Dendritic cell treated with granulocyte-macrophage colony-stimulating factor and Interleukin-4, amounts not matched to agents 40 ng/mL and 50 ng/mL, for 4 days (primary cell): ENCODE data around the gene LRRC66.

Source experiments
- H3K27ac Mint-ChIP-seq: one replicate; pipeline ENCODE4 v1.8.0; 2022; ENCODE audit warnings: mild to moderate bottlenecking, mixed read lengths
- H3K27me3 Mint-ChIP-seq: one replicate; pipeline ENCODE4 v1.8.0; 2022; ENCODE audit warnings: mild to moderate bottlenecking, mixed read lengths
- H3K36me3 Mint-ChIP-seq: one replicate; pipeline ENCODE4 v1.8.0; 2022; ENCODE audit warnings: low read depth, mixed read lengths
- H3K4me1 Mint-ChIP-seq: one replicate; pipeline ENCODE4 v1.8.0; 2022; ENCODE audit warnings: low read depth, mixed read lengths
- H3K4me3 Mint-ChIP-seq: one replicate; pipeline ENCODE4 v1.8.0; 2022; ENCODE audit warnings: mild to moderate bottlenecking, moderate library complexity, mixed read lengths
- H3K9me3 Mint-ChIP-seq: one replicate; pipeline ENCODE4 v1.8.0; 2022; ENCODE audit warnings: mixed read lengths
- intact Hi-C: fragments of 100-400 bp; cut with micrococcal nuclease; formaldehyde crosslinking; loops from one replicate; pipeline ENCODE4 v1.15.0; 2022

Gene LRRC66

GRCh38 chr4:51998837-51999236 lies 21.3 kb downstream of the LRRC66 start:
- H3K27ac Mint-ChIP-seq, result no peak overlapping the region
- H3K4me1 Mint-ChIP-seq, result no peaks in the 10 kb centered on the region
- no peaks in the 10 kb centered on the region for H3K9me3 Mint-ChIP-seq
- H3K27me3 Mint-ChIP-seq, result no peaks in the 10 kb centered on the region
- H3K4me3 Mint-ChIP-seq, result no peak overlapping the region
- H3K36me3 Mint-ChIP-seq, result no peaks in the 10 kb centered on the region
- intact Hi-C loops, result no loop called here

- Mint-ChIP-seq H3K27me3 (no peaks in the 10 kb centered on the region), H3K4me1 (no peaks in the 10 kb centered on the region), H3K36me3 (no peaks in the 10 kb centered on the region), H3K4me3 (no peak overlapping the region), H3K27ac (no peak overlapping the region), H3K9me3 (no peaks in the 10 kb centered on the region)
- intact Hi-C loops, result no loop called here
These were observed 22.5 kb downstream of the LRRC66 start for GRCh38 chr4:51997647-51998046.

GRCh38 chr4:51995647-51996220 lies 24.4 kb downstream of the LRRC66 start:
- Mint-ChIP-seq H3K9me3 (peaks cover 10% of the 10 kb centered on the region), H3K4me3 (no peak overlapping the region), H3K4me1 (no peaks in the 10 kb centered on the region), H3K36me3 (no peaks in the 10 kb centered on the region), H3K27me3 (no peaks in the 10 kb centered on the region), H3K27ac (no peak overlapping the region)
- intact Hi-C loops, result no loop called here

GRCh38 chr4:51965862-51966261 lies 54.3 kb downstream of the LRRC66 start:
- Mint-ChIP-seq H3K27me3 (no peaks in the 10 kb centered on the region), H3K27ac (no peak overlapping the region), H3K4me1 (no peaks in the 10 kb centered on the region), H3K9me3 (no peaks in the 10 kb centered on the region), H3K36me3 (no peaks in the 10 kb centered on the region), H3K4me3 (no peak overlapping the region)
- intact Hi-C loops, result no loop called here

- no peaks in the 10 kb centered on the region for H3K36me3 Mint-ChIP-seq
- no peaks in the 10 kb centered on the region for H3K9me3 Mint-ChIP-seq
- no peak overlapping the region for H3K27ac Mint-ChIP-seq
- H3K4me1 Mint-ChIP-seq, result no peaks in the 10 kb centered on the region
- H3K4me3 Mint-ChIP-seq, result no peak overlapping the region
- H3K27me3 Mint-ChIP-seq, result no peaks in the 10 kb centered on the region
- intact Hi-C loops, result no loop called here
These were observed 56.2 kb downstream of the LRRC66 start for GRCh38 chr4:51963841-51964517.

GRCh38 chr4:51960486-51960885 lies 59.7 kb downstream of the LRRC66 start:
- Mint-ChIP-seq H3K36me3 (no peaks in the 10 kb centered on the region), H3K9me3 (no peaks in the 10 kb centered on the region)
- intact Hi-C loops, result no loop called here

GRCh38 chr4:51958199-51958968 lies 61.8 kb downstream of the LRRC66 start:
- no peak overlapping the region for H3K4me3 Mint-ChIP-seq
- no peak overlapping the region for H3K27ac Mint-ChIP-seq
- intact Hi-C loops, result no loop called here
- H3K4me1 Mint-ChIP-seq, result no peaks in the 10 kb centered on the region
- H3K36me3 Mint-ChIP-seq, result no peaks in the 10 kb centered on the region
- H3K27me3 Mint-ChIP-seq, result no peaks in the 10 kb centered on the region
- H3K9me3 Mint-ChIP-seq, result peaks cover 10% of the 10 kb centered on the region

More at GRCh38 chr4:51960486-51960885, 59.7 kb downstream of the LRRC66 start:
- no peaks in the 10 kb centered on the region for H3K27me3 Mint-ChIP-seq
- H3K4me1 Mint-ChIP-seq, result no peaks in the 10 kb centered on the region
- H3K4me3 Mint-ChIP-seq, result no peak overlapping the region
- H3K27ac Mint-ChIP-seq, result no peak overlapping the region
